Naive B cell (primary cell): Measurements from ENCODE around the gene HHAT. TPM values are rescaled to one million over a fixed set of nuclear protein-coding genes. Genes with fewer than 3 reads are reported as not detected.

Source experiments
- ATAC-seq, 2 donors: fragments of 150-1000 bp; cut with Tn5 transposase; 2 replicates each; pipeline ENCODE4 v1.10.0; 2021; ENCODE audit warnings: low read depth in 2 of 2, mild to moderate bottlenecking in 2 of 2, moderate library complexity in 2 of 2
- DNase-seq: peaks from one replicate; pipeline ENCODE4 v3.0.0; 2022
- H3K27ac Mint-ChIP-seq, 6 donors: one replicate each; pipeline ENCODE4 v1.8.0; 2020 to 2022; ENCODE audit warnings: mild to moderate bottlenecking in 6 of 6, mixed read lengths in 6 of 6, moderate library complexity in 5 of 6, inconsistent platforms in 2 of 6
- H3K27me3 Mint-ChIP-seq, 3 donors: one replicate each; pipeline ENCODE4 v1.8.0; 2021 to 2022; ENCODE audit warnings: mixed read lengths in 3 of 3, mild to moderate bottlenecking in 1 of 3
- H3K36me3 Mint-ChIP-seq, 2 donors: one replicate each; pipeline ENCODE4 v1.8.0; 2020 to 2022; ENCODE audit warnings: mixed read lengths in 2 of 2, inconsistent platforms in 1 of 2, mild to moderate bottlenecking in 1 of 2
- H3K4me1 Mint-ChIP-seq, 3 donors: one replicate each; pipeline ENCODE4 v1.8.0; 2020 to 2022; ENCODE audit warnings: mixed read lengths in 3 of 3, inconsistent platforms in 1 of 3, mild to moderate bottlenecking in 1 of 3, moderate library complexity in 1 of 3
- H3K4me3 Mint-ChIP-seq, 8 donors: one replicate each; pipeline ENCODE4 v1.8.0; 2020 to 2022; ENCODE audit warnings: mild to moderate bottlenecking in 8 of 8, mixed read lengths in 8 of 8, moderate library complexity in 8 of 8, inconsistent platforms in 2 of 8
- H3K9me3 Mint-ChIP-seq, 7 donors: one replicate each; pipeline ENCODE4 v1.8.0; 2020 to 2022; ENCODE audit warnings: mixed read lengths in 7 of 7, mild to moderate bottlenecking in 5 of 7, inconsistent platforms in 2 of 7, moderate library complexity in 1 of 7
- polyA plus RNA-seq, 6 donors: library from polyadenylated mRNA; unstranded; fragments of 300-500 nt; fragmentation: Illumina TruSeq; gene quantifications; one replicate each; pipeline ENCODE4 v1.2.3, GENCODE V29; 2021; ENCODE audit warnings: low read depth in 6 of 6

HHAT gene
- polyA plus RNA-seq, 6 donors from 2014 or later: 0.69 to 2.8 (median 1.6) TPM; not detected in 1

- Mint-ChIP-seq H3K27me3 (no peaks in the 10 kb centered on the region), H3K9me3 (no peaks in the 10 kb centered on the region), H3K36me3 (no peaks in the 10 kb centered on the region), H3K4me3 (no peak overlapping the region), H3K27ac (no peak overlapping the region), H3K4me1 (no peaks in the 10 kb centered on the region)
- no peak for ATAC-seq
- no peak for DNase-seq
Observed at GRCh38 chr1:210371916-210372315, 43.2 kb downstream of the HHAT start.

GRCh38 chr1:210372491-210372890 is 43.8 kb downstream of the HHAT start:
- Mint-ChIP-seq H3K9me3 (no peaks in the 10 kb centered on the region), H3K27me3 (no peaks in the 10 kb centered on the region), H3K4me3 (no peak overlapping the region), H3K4me1 (no peaks in the 10 kb centered on the region), H3K36me3 (no peaks in the 10 kb centered on the region), H3K27ac (no peak overlapping the region)
- ATAC-seq (no peak), DNase-seq (no peak)

- DNase-seq (no peak), ATAC-seq (no peak)
- Mint-ChIP-seq H3K4me1 (no peaks in the 10 kb centered on the region), H3K36me3 (no peaks in the 10 kb centered on the region), H3K27ac (peak overlapping the region in 1 of 6 donors; percentile 47), H3K9me3 (no peaks in the 10 kb centered on the region), H3K4me3 (no peak overlapping the region), H3K27me3 (no peaks in the 10 kb centered on the region)
Observed at GRCh38 chr1:210372931-210373627, 44.4 kb downstream of the HHAT start.

GRCh38 chr1:210373628-210373877 is 44.9 kb downstream of the HHAT start:
- ATAC-seq (no peak), DNase-seq (no peak)
- Mint-ChIP-seq H3K36me3 (no peaks in the 10 kb centered on the region), H3K4me1 (no peaks in the 10 kb centered on the region), H3K27me3 (no peaks in the 10 kb centered on the region), H3K4me3 (no peak overlapping the region), H3K9me3 (no peaks in the 10 kb centered on the region), H3K27ac (no peak overlapping the region)

- H3K4me3 Mint-ChIP-seq: no peak overlapping the region
- H3K4me1 Mint-ChIP-seq: no peaks in the 10 kb centered on the region
- DNase-seq (no peak), ATAC-seq (no peak)
- no peaks in the 10 kb centered on the region for H3K36me3 Mint-ChIP-seq
- no peaks in the 10 kb centered on the region for H3K27me3 Mint-ChIP-seq
- no peaks in the 10 kb centered on the region for H3K9me3 Mint-ChIP-seq
- H3K27ac Mint-ChIP-seq: no peak overlapping the region
Observed at GRCh38 chr1:210373878-210374599, 45.3 kb downstream of the HHAT start.

- no peaks in the 10 kb centered on the region for H3K4me1 Mint-ChIP-seq
- ATAC-seq (no peak), DNase-seq (no peak)
- H3K4me3 Mint-ChIP-seq: no peak overlapping the region
- H3K36me3 Mint-ChIP-seq: no peaks in the 10 kb centered on the region
- no peaks in the 10 kb centered on the region for H3K9me3 Mint-ChIP-seq
- no peaks in the 10 kb centered on the region for H3K27me3 Mint-ChIP-seq
- no peak overlapping the region for H3K27ac Mint-ChIP-seq
Observed at GRCh38 chr1:210374600-210374953, 45.9 kb downstream of the HHAT start.

- ATAC-seq (no peak), DNase-seq (no peak)
- Mint-ChIP-seq H3K4me3 (no peak overlapping the region), H3K9me3 (no peaks in the 10 kb centered on the region), H3K36me3 (no peaks in the 10 kb centered on the region), H3K27me3 (no peaks in the 10 kb centered on the region), H3K27ac (peak overlapping the region in 1 of 6 donors; percentile 33), H3K4me1 (no peaks in the 10 kb centered on the region)
Observed at GRCh38 chr1:210376836-210377372, 48.2 kb downstream of the HHAT start.

- ATAC-seq (no peak), DNase-seq (no peak)
- Mint-ChIP-seq H3K4me1 (no peaks in the 10 kb centered on the region), H3K36me3 (no peaks in the 10 kb centered on the region), H3K27me3 (no peaks in the 10 kb centered on the region), H3K27ac (no peak overlapping the region), H3K9me3 (no peaks in the 10 kb centered on the region), H3K4me3 (peak overlapping the region in 1 of 8 donors; percentile 42)
Observed at GRCh38 chr1:210377731-210378333, 49.1 kb downstream of the HHAT start.

- Mint-ChIP-seq H3K36me3 (no peaks in the 10 kb centered on the region), H3K27me3 (no peaks in the 10 kb centered on the region), H3K4me1 (no peaks in the 10 kb centered on the region), H3K27ac (no peak overlapping the region), H3K4me3 (no peak overlapping the region), H3K9me3 (no peaks in the 10 kb centered on the region)
- no peak for ATAC-seq
- no peak for DNase-seq
Observed at GRCh38 chr1:210378736-210379135, 50.0 kb downstream of the HHAT start.

GRCh38 chr1:210381934-210382333 is 53.2 kb downstream of the HHAT start:
- DNase-seq (no peak), ATAC-seq (no peak)
- Mint-ChIP-seq H3K27me3 (no peaks in the 10 kb centered on the region), H3K4me1 (peaks cover 0 to 3% (median 0%) of the 10 kb centered on the region in 3 donors), H3K27ac (no peak overlapping the region), H3K9me3 (no peaks in the 10 kb centered on the region), H3K36me3 (no peaks in the 10 kb centered on the region), H3K4me3 (no peak overlapping the region)

GRCh38 chr1:210384625-210385024 is 55.9 kb downstream of the HHAT start:
- ATAC-seq (no peak), DNase-seq (no peak)
- Mint-ChIP-seq H3K36me3 (peaks cover 5% of the 10 kb centered on the region in 2 donors), H3K9me3 (no peaks in the 10 kb centered on the region), H3K27me3 (no peaks in the 10 kb centered on the region), H3K4me1 (peaks cover 0 to 3% (median 0%) of the 10 kb centered on the region in 3 donors), H3K27ac (no peak overlapping the region), H3K4me3 (no peak overlapping the region)

- peaks cover 7 to 11% of the 10 kb centered on the region in 2 donors for H3K36me3 Mint-ChIP-seq
- no peaks in the 10 kb centered on the region for H3K9me3 Mint-ChIP-seq
- H3K4me1 Mint-ChIP-seq: peaks cover 0 to 3% (median 0%) of the 10 kb centered on the region in 3 donors
- H3K27me3 Mint-ChIP-seq: no peaks in the 10 kb centered on the region
- H3K27ac Mint-ChIP-seq: no peak overlapping the region
- ATAC-seq (no peak), DNase-seq (no peak)
- no peak overlapping the region for H3K4me3 Mint-ChIP-seq
Observed at GRCh38 chr1:210385228-210385627, 56.5 kb downstream of the HHAT start.

- H3K4me3 Mint-ChIP-seq: no peak overlapping the region
- no peak for ATAC-seq
- peaks cover 11 to 12% of the 10 kb centered on the region in 2 donors for H3K36me3 Mint-ChIP-seq
- DNase-seq: no peak
- no peaks in the 10 kb centered on the region for H3K4me1 Mint-ChIP-seq
- H3K27ac Mint-ChIP-seq: peak overlapping the region in 2 of 6 donors; percentile 21 to 35
- H3K9me3 Mint-ChIP-seq: peaks cover 0 to 4% (median 0%) of the 10 kb centered on the region in 7 donors
- no peaks in the 10 kb centered on the region for H3K27me3 Mint-ChIP-seq
Observed at GRCh38 chr1:210394281-210394821, 65.6 kb downstream of the HHAT start.

- Mint-ChIP-seq H3K4me3 (no peak overlapping the region), H3K27me3 (no peaks in the 10 kb centered on the region), H3K36me3 (peaks cover 0 to 6% of the 10 kb centered on the region in 2 donors), H3K4me1 (peaks cover 0 to 5% (median 0%) of the 10 kb centered on the region in 3 donors), H3K9me3 (peaks cover 0 to 4% (median 0%) of the 10 kb centered on the region in 7 donors), H3K27ac (no peak overlapping the region)
- DNase-seq (no peak), ATAC-seq (no peak)
Observed at GRCh38 chr1:210396541-210396940, 67.8 kb downstream of the HHAT start.
